ENCODE measurements around the gene FAM20C.

GRCh38 chr7:265998-266850, 73.9 kb downstream of the FAM20C start:
- no peak for TF ChIP-seq CTCF (IDR thresholded peaks at IDR 0.05)
- TF ChIP-seq POLR2AphosphoS5 (IDR thresholded peaks at IDR 0.05): no peak
- TF ChIP-seq POLR2A (IDR thresholded peaks at IDR 0.05): no peak
- TF ChIP-seq EP300 (IDR thresholded peaks at IDR 0.05): no peak

Measured in upper lobe of left lung (tissue), 4 donors.